Calu3 (cell line): ENCODE measurements around the gene MSI2. TPM values are rescaled to one million over a fixed set of nuclear protein-coding genes. Genes with fewer than 3 reads are reported as not detected.

Experiments used
- BruUV-seq: library from RNA; stranded (reverse); fragments of 400-500 nt; replicated peaks from 2 replicates; lab custom pipeline; 2021; lab: Mats Ljungman, UMichigan
- CTCF ChIA-PET: fragments of 300-600 bp; sonication (Branson Sonifier 250); formaldehyde crosslinking; loops from one replicate; lab custom pipeline; 2022; ENCODE audit warnings: antibody characterized with exemption; lab: Charles Lee
- DNase-seq: peaks from one replicate; pipeline ENCODE4 v3.0.0; 2022
- H3K27ac Mint-ChIP-seq: one replicate; pipeline ENCODE4 v1.8.0; 2022; ENCODE audit warnings: mixed read lengths; ENCODE audit not compliant: unreplicated experiment
- H3K27me3 Mint-ChIP-seq: one replicate; pipeline ENCODE4 v1.8.0; 2022; ENCODE audit warnings: mixed read lengths; ENCODE audit not compliant: unreplicated experiment
- H3K36me3 Mint-ChIP-seq: one replicate; pipeline ENCODE4 v1.8.0; 2022; ENCODE audit warnings: mild to moderate bottlenecking, moderate library complexity, mixed read lengths; ENCODE audit not compliant: insufficient read depth, unreplicated experiment
- H3K4me1 Mint-ChIP-seq: one replicate; pipeline ENCODE4 v1.8.0; 2022; ENCODE audit warnings: mild to moderate bottlenecking, low read depth, mixed read lengths; ENCODE audit not compliant: unreplicated experiment
- H3K4me3 Mint-ChIP-seq: one replicate; pipeline ENCODE4 v1.8.0; 2022; ENCODE audit warnings: mild to moderate bottlenecking, low read depth, moderate library complexity, mixed read lengths; ENCODE audit not compliant: unreplicated experiment
- H3K9me3 Mint-ChIP-seq: one replicate; pipeline ENCODE4 v1.8.0; 2022; ENCODE audit warnings: low read depth, mixed read lengths; ENCODE audit not compliant: unreplicated experiment
- CTCF ChIP-seq: fragments of 200-600 bp; IDR thresholded peaks from one replicate; pipeline ENCODE4 v1.8.0; 2022; ENCODE audit warnings: antibody characterized with exemption; ENCODE audit not compliant: unreplicated experiment
- intact Hi-C: fragments of 100-400 bp; cut with micrococcal nuclease; formaldehyde crosslinking; loops from one replicate; pipeline ENCODE4 v1.10.0; 2022; ENCODE audit not compliant: unreplicated experiment
- total RNA-seq: library from RNA; stranded (reverse); gene quantifications from 2 replicates; pipeline ENCODE4 v1.2.3, GENCODE V29; 2022

MSI2 gene
- total RNA-seq, 1 experiment from 2014 or later: 66.4 TPM

DNA sequence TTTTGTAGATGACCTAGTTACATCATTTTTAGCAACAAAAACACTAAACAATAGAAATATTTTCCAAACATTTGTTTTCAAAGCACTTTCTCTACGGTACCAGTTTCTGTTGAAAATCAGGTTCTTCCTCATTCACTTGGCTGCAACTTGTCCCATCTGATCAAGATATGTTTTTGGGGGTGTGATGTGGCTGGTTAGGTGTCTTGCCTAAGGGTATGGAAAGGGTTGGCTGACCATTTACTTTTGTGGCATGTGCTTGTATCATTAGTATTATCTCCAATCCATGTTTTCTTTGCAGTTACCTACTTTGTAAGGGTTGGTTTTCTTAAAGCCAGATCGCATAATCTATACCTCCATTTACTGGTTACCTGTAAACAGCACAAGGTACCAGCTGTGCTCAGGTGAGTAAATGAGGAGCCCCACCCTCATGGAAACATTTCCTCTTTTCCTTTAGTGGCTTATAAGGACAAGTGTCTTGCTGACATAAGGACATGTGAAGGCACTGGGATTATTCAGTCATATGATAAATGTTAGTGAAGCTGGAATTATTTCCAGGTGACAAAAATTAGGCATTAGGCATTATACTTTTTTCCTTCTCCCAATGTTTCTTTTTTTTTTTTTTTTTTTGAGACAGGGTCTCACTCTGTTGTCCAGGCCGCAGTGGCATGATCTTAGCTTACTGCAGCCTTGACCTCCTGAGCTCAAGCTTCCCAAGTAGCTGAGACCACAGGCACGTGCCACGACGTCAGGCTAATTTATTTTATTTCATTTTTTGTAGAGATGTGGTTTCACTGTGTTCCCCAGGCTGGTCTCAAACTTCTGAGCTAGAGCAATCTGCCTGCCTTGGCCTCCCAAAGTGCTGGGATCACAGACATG is 326.8 kb downstream of the MSI2 start:
- H3K27ac Mint-ChIP-seq: no peak overlapping the region
- no peaks in the 10 kb centered on the region for H3K9me3 Mint-ChIP-seq
- CTCF ChIA-PET: interaction anchor here (0.6 to 1.0 kb wide), 2 partner anchors 226 to 354 kb away, joined by 3 to 4 read pairs; no protein-coding TSS in a partner anchor
- BruUV-seq: no TSS peak
- no peaks in the 10 kb centered on the region for H3K4me1 Mint-ChIP-seq
- no peaks in the 10 kb centered on the region for H3K27me3 Mint-ChIP-seq
- H3K4me3 Mint-ChIP-seq: no peak overlapping the region
- TF ChIP-seq CTCF: no peak
- DNase-seq: no peak
- H3K36me3 Mint-ChIP-seq: no peaks in the 10 kb centered on the region
- intact Hi-C loops: no loop called here

GRCh38 chr17:57584050-57584551 is 327.8 kb downstream of the MSI2 start:
- intact Hi-C loops: no loop called here
- H3K27ac Mint-ChIP-seq: no peak overlapping the region
- CTCF ChIA-PET: interaction anchor here (1.0 kb wide), 1 partner anchor 227 kb away, joined by 4 read pairs; no protein-coding TSS in a partner anchor
- H3K9me3 Mint-ChIP-seq: no peaks in the 10 kb centered on the region
- no peaks in the 10 kb centered on the region for H3K4me1 Mint-ChIP-seq
- H3K27me3 Mint-ChIP-seq: no peaks in the 10 kb centered on the region
- no TSS peak for BruUV-seq
- no peak for TF ChIP-seq CTCF
- H3K36me3 Mint-ChIP-seq: no peaks in the 10 kb centered on the region
- H3K4me3 Mint-ChIP-seq: no peak overlapping the region
- DNase-seq: no peak

- DNase-seq: no peak
- no peak overlapping the region for H3K4me3 Mint-ChIP-seq
- no peaks in the 10 kb centered on the region for H3K27me3 Mint-ChIP-seq
- no peaks in the 10 kb centered on the region for H3K4me1 Mint-ChIP-seq
- no peaks in the 10 kb centered on the region for H3K36me3 Mint-ChIP-seq
- no TSS peak for BruUV-seq
- H3K27ac Mint-ChIP-seq: no peak overlapping the region
- no peaks in the 10 kb centered on the region for H3K9me3 Mint-ChIP-seq
- TF ChIP-seq CTCF: no peak
- intact Hi-C loops: no loop called here
- CTCF ChIA-PET: interaction anchor here (0.7 kb wide), 1 partner anchor 343 kb away, joined by 3 read pairs; no protein-coding TSS in a partner anchor
Observed at GRCh38 chr17:57585341-57586195, 329.2 kb downstream of the MSI2 start.

GRCh38 chr17:57586196-57586740 is 329.9 kb downstream of the MSI2 start:
- BruUV-seq: no TSS peak

More at GRCh38 chr17:57586196-57586740, 329.9 kb downstream of the MSI2 start:
- CTCF ChIA-PET: no interaction called here
- Mint-ChIP-seq H3K27ac (no peak overlapping the region), H3K4me3 (no peak overlapping the region), H3K27me3 (no peaks in the 10 kb centered on the region), H3K36me3 (no peaks in the 10 kb centered on the region), H3K9me3 (no peaks in the 10 kb centered on the region), H3K4me1 (no peaks in the 10 kb centered on the region)
- DNase-seq: no peak
- intact Hi-C loops: no loop called here
- no peak for TF ChIP-seq CTCF
